NT2/D1 (cell line): ENCODE measurements around the gene CORT.

Experiments used
- SUZ12 ChIP-seq: IDR thresholded peaks from 2 replicates; pipeline ENCODE4 v1.6.1; 2011; ENCODE audit not compliant: insufficient read length, insufficient read depth; ENCODE audit errors: extremely low read depth
- YY1 ChIP-seq: IDR thresholded peaks from 2 replicates; pipeline ENCODE4 v1.6.1; 2011; ENCODE audit not compliant: insufficient read length, insufficient read depth
- ZNF274 ChIP-seq: IDR thresholded peaks from 2 replicates; pipeline ENCODE4 v1.6.1; 2011; ENCODE audit warnings: mild to moderate bottlenecking, low read depth, low read length

GRCh38 chr1:10449751-10450150 is at the start of gene CORT:
- no peak for TF ChIP-seq YY1
- TF ChIP-seq ZNF274, result no peak
- no peak for TF ChIP-seq SUZ12
